CD4-positive, alpha-beta memory T cell (primary cell): ENCODE results near the gene PPM1F. TPM values are rescaled to one million over a fixed set of nuclear protein-coding genes. Genes with fewer than 3 reads are reported as not detected.

Experiments
- CTCF ChIA-PET: fragments of 350-600 bp; sonication (Branson Sonifier 250); formaldehyde crosslinking; loops from one replicate; lab custom pipeline; 2021; ENCODE audit warnings: inconsistent platforms; ENCODE audit not compliant: partially characterized antibody; lab: Charles Lee
- POLR2A ChIA-PET: fragments of 350-600 bp; sonication (Branson Sonifier 250); formaldehyde crosslinking; loops from one replicate; lab custom pipeline; 2021; ENCODE audit not compliant: partially characterized antibody; lab: Charles Lee
- DNase-seq, 5 donors: peaks; one replicate each; pipeline versions ENCODE4 v3.0.0 to v3.0.0-alpha.2; 2020 to 2022; ENCODE audit warnings: mixed read lengths in 1 of 5
- H3K27ac ChIP-seq: one replicate; pipeline ENCODE4 v1.7.0; 2013; ENCODE audit warnings: low read depth, low read length
- H3K27me3 ChIP-seq: 2 replicates; pipeline ENCODE4 v1.7.0; 2013; ENCODE audit warnings: mild to moderate bottlenecking, low read length, moderate library complexity; ENCODE audit not compliant: insufficient read depth
- H3K36me3 ChIP-seq: 2 replicates; pipeline ENCODE4 v1.7.0; 2013; ENCODE audit warnings: mild to moderate bottlenecking, low read length, moderate library complexity; ENCODE audit not compliant: insufficient read depth
- H3K4me1 ChIP-seq: 2 replicates; pipeline ENCODE4 v1.7.0; 2013; ENCODE audit warnings: mild to moderate bottlenecking, low read length, moderate library complexity; ENCODE audit not compliant: insufficient read depth
- H3K4me3 ChIP-seq, 2 donors: one replicate each; pipeline ENCODE4 v1.7.0; 2013; ENCODE audit warnings: low read length in 2 of 2, mild to moderate bottlenecking in 1 of 2
- H3K9me3 ChIP-seq, 2 donors: one replicate each; pipeline ENCODE4 v1.7.0; 2013; ENCODE audit warnings: low read length in 2 of 2, control low read depth in 1 of 2; ENCODE audit not compliant: control insufficient read depth in 1 of 2
- H3K27ac Mint-ChIP-seq, 7 donors: one replicate each; pipeline ENCODE4 v1.8.0; 2020 to 2021; ENCODE audit warnings: mixed read lengths in 7 of 7, mild to moderate bottlenecking in 6 of 7, inconsistent platforms in 3 of 7, moderate library complexity in 3 of 7
- H3K27me3 Mint-ChIP-seq, 2 donors: one replicate each; pipeline ENCODE4 v1.8.0; 2020 to 2021; ENCODE audit warnings: mixed read lengths in 2 of 2
- H3K36me3 Mint-ChIP-seq, 2 donors: one replicate each; pipeline ENCODE4 v1.8.0; 2020 to 2021; ENCODE audit warnings: mixed read lengths in 2 of 2, inconsistent platforms in 1 of 2, mild to moderate bottlenecking in 1 of 2
- H3K4me1 Mint-ChIP-seq, 4 donors: one replicate each; pipeline ENCODE4 v1.8.0; 2020 to 2021; ENCODE audit warnings: mixed read lengths in 4 of 4, mild to moderate bottlenecking in 1 of 4
- H3K4me3 Mint-ChIP-seq, 8 donors: one replicate each; pipeline ENCODE4 v1.8.0; 2020 to 2021; ENCODE audit warnings: mixed read lengths in 8 of 8, mild to moderate bottlenecking in 7 of 8, moderate library complexity in 6 of 8, inconsistent platforms in 3 of 8
- H3K9me3 Mint-ChIP-seq, 8 donors: one replicate each; pipeline ENCODE4 v1.8.0; 2020 to 2021; ENCODE audit warnings: mixed read lengths in 8 of 8, mild to moderate bottlenecking in 5 of 8, inconsistent platforms in 3 of 8, moderate library complexity in 1 of 8
- intact Hi-C: fragments of 100-400 bp; cut with micrococcal nuclease; formaldehyde crosslinking; loops from one replicate; pipeline ENCODE4 v1.15.1; 2023
- polyA plus RNA-seq, 2 donors: library from polyadenylated mRNA; unstranded; fragments of 300-500 nt; fragmentation: Illumina TruSeq; gene quantifications; one replicate each; pipeline ENCODE4 v1.2.3, GENCODE V29; 2021
- total RNA-seq, 2 experiments: library from RNA; stranded (reverse); gene quantifications; one replicate each; pipeline ENCODE4 v1.2.3, GENCODE V29; 2021

Gene PPM1F
- total and polyA plus RNA-seq, 4 experiments from 2014 or later, result 5.3 to 25.4 (median 15.2) TPM

GRCh38 chr22:21964234-21964633 is 11.6 kb upstream of the PPM1F start:
- intact Hi-C loops, result no loop called here
- no peak overlapping the region for H3K4me3 Mint-ChIP-seq
- DNase-seq, result no peak

GRCh38 chr22:21963790-21964211 is 11.2 kb upstream of the PPM1F start:
- DNase-seq, result no peak
- H3K9me3 ChIP-seq, result no peaks in the 10 kb centered on the region
- CTCF ChIA-PET, result interaction anchor here (2.0 kb wide), 1 partner anchor 9 kb away, joined by 7 read pairs; no protein-coding TSS in a partner anchor
- Mint-ChIP-seq H3K27ac (no peak overlapping the region), H3K27me3 (no peaks in the 10 kb centered on the region), H3K36me3 (peaks cover 32 to 72% of the 10 kb centered on the region in 2 donors), H3K4me1 (no peaks in the 10 kb centered on the region), H3K9me3 (no peaks in the 10 kb centered on the region), H3K4me3 (no peak overlapping the region)
- H3K4me3 ChIP-seq, result no peak overlapping the region
- POLR2A ChIA-PET, result no interaction called here
- intact Hi-C loops, result no loop called here
- no peaks in the 10 kb centered on the region for H3K4me1 ChIP-seq
- no peak overlapping the region for H3K27ac ChIP-seq
- peaks cover 50% of the 10 kb centered on the region for H3K36me3 ChIP-seq
- H3K27me3 ChIP-seq, result no peaks in the 10 kb centered on the region

More at GRCh38 chr22:21964234-21964633, 11.6 kb upstream of the PPM1F start:
- CTCF ChIA-PET, result no interaction called here
- peaks cover 35 to 72% of the 10 kb centered on the region in 2 donors for H3K36me3 Mint-ChIP-seq
- H3K4me1 Mint-ChIP-seq, result no peaks in the 10 kb centered on the region
- Histone ChIP-seq H3K27ac (no peak overlapping the region), H3K4me1 (no peaks in the 10 kb centered on the region), H3K9me3 (no peaks in the 10 kb centered on the region), H3K4me3 (no peak overlapping the region), H3K36me3 (peaks cover 50% of the 10 kb centered on the region), H3K27me3 (no peaks in the 10 kb centered on the region)
- H3K9me3 Mint-ChIP-seq, result no peaks in the 10 kb centered on the region
- H3K27me3 Mint-ChIP-seq, result no peaks in the 10 kb centered on the region
- POLR2A ChIA-PET, result no interaction called here
- H3K27ac Mint-ChIP-seq, result no peak overlapping the region

GRCh38 chr22:21963286-21963685 is 10.6 kb upstream of the PPM1F start:
- no peaks in the 10 kb centered on the region for H3K4me1 Mint-ChIP-seq
- POLR2A ChIA-PET, result no interaction called here
- H3K4me3 Mint-ChIP-seq, result no peak overlapping the region
- H3K4me3 ChIP-seq, result no peak overlapping the region
- DNase-seq, result no peak
- peaks cover 48% of the 10 kb centered on the region for H3K36me3 ChIP-seq
- H3K27me3 Mint-ChIP-seq, result no peaks in the 10 kb centered on the region
- H3K27ac Mint-ChIP-seq, result no peak overlapping the region
- intact Hi-C loops, result no loop called here
- H3K9me3 ChIP-seq, result no peaks in the 10 kb centered on the region
- CTCF ChIA-PET, result interaction anchor here (1.1 to 2.0 kb wide), 2 partner anchors 9 to 11 kb away, joined by 4 to 7 read pairs; partner anchors contain the start of gene PPM1F
- H3K27me3 ChIP-seq, result no peaks in the 10 kb centered on the region
- H3K9me3 Mint-ChIP-seq, result no peaks in the 10 kb centered on the region
- no peak overlapping the region for H3K27ac ChIP-seq
- H3K36me3 Mint-ChIP-seq, result peaks cover 27 to 69% of the 10 kb centered on the region in 2 donors
- H3K4me1 ChIP-seq, result no peaks in the 10 kb centered on the region

- H3K9me3 ChIP-seq, result no peaks in the 10 kb centered on the region
- no peak overlapping the region for H3K27ac ChIP-seq
- H3K36me3 ChIP-seq, result peaks cover 41% of the 10 kb centered on the region
- Mint-ChIP-seq H3K27ac (no peak overlapping the region), H3K4me3 (no peak overlapping the region), H3K27me3 (no peaks in the 10 kb centered on the region), H3K4me1 (no peaks in the 10 kb centered on the region), H3K9me3 (no peaks in the 10 kb centered on the region), H3K36me3 (peaks cover 25 to 66% of the 10 kb centered on the region in 2 donors)
- H3K4me1 ChIP-seq, result no peaks in the 10 kb centered on the region
- no peak overlapping the region for H3K4me3 ChIP-seq
- CTCF ChIA-PET, result interaction anchor here (1.1 to 2.0 kb wide), 2 partner anchors 10 kb away, joined by 4 to 7 read pairs; partner anchors contain the start of gene PPM1F
- POLR2A ChIA-PET, result interaction anchor here (1.2 kb wide), 1 partner anchor 18 kb away, joined by 4 read pairs; no protein-coding TSS in a partner anchor
- DNase-seq, result no peak
- intact Hi-C loops, result no loop called here
- no peaks in the 10 kb centered on the region for H3K27me3 ChIP-seq
Measured at GRCh38 chr22:21962655-21962949, 10.0 kb upstream of the PPM1F start.

GRCh38 chr22:21961886-21962654 is 9.4 kb upstream of the PPM1F start:
- no peak overlapping the region for H3K4me3 Mint-ChIP-seq
- H3K27ac Mint-ChIP-seq, result peak overlapping the region in 1 of 7 donors; percentile 12
- POLR2A ChIA-PET, result interaction anchor here (1.2 kb wide), 1 partner anchor 19 kb away, joined by 4 read pairs; no protein-coding TSS in a partner anchor
- no peaks in the 10 kb centered on the region for H3K9me3 ChIP-seq
- no peak overlapping the region for H3K4me3 ChIP-seq
- peaks cover 35% of the 10 kb centered on the region for H3K36me3 ChIP-seq
- H3K27me3 Mint-ChIP-seq, result no peaks in the 10 kb centered on the region
- peaks cover 21 to 61% of the 10 kb centered on the region in 2 donors for H3K36me3 Mint-ChIP-seq
- intact Hi-C loops, result no loop called here
- no peaks in the 10 kb centered on the region for H3K4me1 ChIP-seq
- no peaks in the 10 kb centered on the region for H3K27me3 ChIP-seq
- H3K27ac ChIP-seq, result no peak overlapping the region
- CTCF ChIA-PET, result interaction anchor here (2.0 kb wide), 1 partner anchor 10 kb away, joined by 7 read pairs; no protein-coding TSS in a partner anchor
- no peaks in the 10 kb centered on the region for H3K4me1 Mint-ChIP-seq
- no peak for DNase-seq
- no peaks in the 10 kb centered on the region for H3K9me3 Mint-ChIP-seq

- ChIA-PET POLR2A (interaction anchor here (1.2 kb wide), 1 partner anchor 20 kb away, joined by 4 read pairs; no protein-coding TSS in a partner anchor), CTCF (no interaction called here)
- Histone ChIP-seq H3K9me3 (no peaks in the 10 kb centered on the region), H3K4me1 (no peaks in the 10 kb centered on the region), H3K4me3 (no peak overlapping the region), H3K27ac (no peak overlapping the region), H3K36me3 (peaks cover 28% of the 10 kb centered on the region), H3K27me3 (no peaks in the 10 kb centered on the region)
- H3K9me3 Mint-ChIP-seq, result no peaks in the 10 kb centered on the region
- H3K27ac Mint-ChIP-seq, result no peak overlapping the region
- peaks cover 13 to 53% of the 10 kb centered on the region in 2 donors for H3K36me3 Mint-ChIP-seq
- no peak for DNase-seq
- intact Hi-C loops, result no loop called here
- no peak overlapping the region for H3K4me3 Mint-ChIP-seq
- H3K4me1 Mint-ChIP-seq, result no peaks in the 10 kb centered on the region
- H3K27me3 Mint-ChIP-seq, result no peaks in the 10 kb centered on the region
Measured at GRCh38 chr22:21961127-21961867, 8.6 kb upstream of the PPM1F start.
